T47D (cell line): ENCODE data around the gene NCAPD2.

Source experiments
- DNase-seq, 2 experiments: peaks; one replicate each; pipeline versions ENCODE4 v3.0.0 to v3.0.0-alpha.2; 2011 to 2012; ENCODE audit warnings: low read depth in 1 of 2, low spot score in 1 of 2
- JUND ChIP-seq: IDR thresholded peaks from 2 replicates; pipeline ENCODE4 v1.6.1; 2012; ENCODE audit warnings: low read depth
- in situ Hi-C: cut with HindIII; loops from 2 replicates; pipeline ENCODE4 v1.10.0; 2016; ENCODE audit warnings: low sequenced_read_pairs, low pct_unique_long_range_greater_than_20kb

Gene NCAPD2

GRCh38 chr12:6570264-6570887, 76.5 kb downstream of the NCAPD2 start:
- in situ Hi-C loops, result no loop called here
- peak in 1 of 2 experiments; percentile 18 for DNase-seq
- no peak for TF ChIP-seq JUND

- DNase-seq, result no peak
- no peak for TF ChIP-seq JUND
- in situ Hi-C loops, result no loop called here
Observed at GRCh38 chr12:6573001-6573400, 79.1 kb downstream of the NCAPD2 start.

- no peak for TF ChIP-seq JUND
- in situ Hi-C loops, result no loop called here
- DNase-seq, result no peak
Observed at GRCh38 chr12:6574576-6575295, 80.8 kb downstream of the NCAPD2 start.

GRCh38 chr12:6575648-6576047, 81.7 kb downstream of the NCAPD2 start:
- TF ChIP-seq JUND, result no peak
- no peak for DNase-seq
- in situ Hi-C loops, result no loop called here
